Measurements from ENCODE around the gene MYO10. TPM values are rescaled to one million over a fixed set of nuclear protein-coding genes. Genes with fewer than 3 reads are reported as not detected.

Gene MYO10
- polyA plus RNA-seq, 3 donors = 0.23 to 1.1 (median 0.35) TPM

- Histone ChIP-seq H3K9me3 (replicated peaks in 1 of 2; ENCODE audit: control insufficient read depth in 1 of 2, insufficient read depth in 1 of 2, low read length in 2 of 2) (no peaks in the 10 kb centered on the region), H3K4me3 (replicated peaks in 1 of 3; ENCODE audit: low read depth in 2 of 3, low read length in 3 of 3) (no peak overlapping the region), H3K36me3 (replicated peaks in 1 of 2; ENCODE audit: control insufficient read depth in 1 of 2, insufficient read depth in 2 of 2, low read length in 2 of 2) (no peaks in the 10 kb centered on the region), H2AFZ (ENCODE audit: insufficient read depth, low read depth, low read length, poor library complexity, severe bottlenecking) (no peak overlapping the region), H3K9ac (ENCODE audit: insufficient read depth, low read length, poor library complexity, severe bottlenecking) (no peak overlapping the region), H3K4me1 (ENCODE audit: control insufficient read depth in 1 of 2, insufficient read depth in 2 of 2, low read length in 2 of 2) (no peaks in the 10 kb centered on the region), H3K27me3 (ENCODE audit: control insufficient read depth in 2 of 2, insufficient read depth in 2 of 2, low read length in 2 of 2) (no peaks in the 10 kb centered on the region), H3K4me2 (replicated peaks; ENCODE audit: extremely low read depth, low read length, poor library complexity, severe bottlenecking) (no peak overlapping the region), H3K27ac (ENCODE audit: low read depth in 1 of 2, low read length in 2 of 2) (no peak overlapping the region), H4K20me1 (ENCODE audit: insufficient read depth, low read length) (no peaks in the 10 kb centered on the region), H3K79me2 (ENCODE audit: insufficient read depth, low read length) (no peaks in the 10 kb centered on the region)
- Mint-ChIP-seq H3K4me3 (no peak overlapping the region), H3K4me1 (peaks cover 9% of the 10 kb centered on the region), H3K27ac (no peak overlapping the region), H3K27me3 (ENCODE audit: low read depth in 3 of 3) (peaks cover 0 to 2% (median 0%) of the 10 kb centered on the region in 3 donors), H3K9me3 (peaks cover 0 to 2% (median 0%) of the 10 kb centered on the region in 7 donors), H3K36me3 (peaks cover 4 to 11% of the 10 kb centered on the region in 2 donors)
- TF ChIP-seq, protein P1, sequence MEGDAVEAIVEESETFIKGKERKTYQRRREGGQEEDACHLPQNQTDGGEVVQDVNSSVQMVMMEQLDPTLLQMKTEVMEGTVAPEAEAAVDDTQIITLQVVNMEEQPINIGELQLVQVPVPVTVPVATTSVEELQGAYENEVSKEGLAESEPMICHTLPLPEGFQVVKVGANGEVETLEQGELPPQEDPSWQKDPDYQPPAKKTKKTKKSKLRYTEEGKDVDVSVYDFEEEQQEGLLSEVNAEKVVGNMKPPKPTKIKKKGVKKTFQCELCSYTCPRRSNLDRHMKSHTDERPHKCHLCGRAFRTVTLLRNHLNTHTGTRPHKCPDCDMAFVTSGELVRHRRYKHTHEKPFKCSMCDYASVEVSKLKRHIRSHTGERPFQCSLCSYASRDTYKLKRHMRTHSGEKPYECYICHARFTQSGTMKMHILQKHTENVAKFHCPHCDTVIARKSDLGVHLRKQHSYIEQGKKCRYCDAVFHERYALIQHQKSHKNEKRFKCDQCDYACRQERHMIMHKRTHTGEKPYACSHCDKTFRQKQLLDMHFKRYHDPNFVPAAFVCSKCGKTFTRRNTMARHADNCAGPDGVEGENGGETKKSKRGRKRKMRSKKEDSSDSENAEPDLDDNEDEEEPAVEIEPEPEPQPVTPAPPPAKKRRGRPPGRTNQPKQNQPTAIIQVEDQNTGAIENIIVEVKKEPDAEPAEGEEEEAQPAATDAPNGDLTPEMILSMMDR (IDR thresholded peaks at IDR 0.05) = no peak
- DNase-seq = no peak
- intact Hi-C loops (cut with micrococcal nuclease) = no loop called here
- no CpG with 5 or more reads among the region's 4 CpGs for WGBS (ENCODE audit: insufficient coverage)
Measured at GRCh38 chr5:16695779-16696178, 240.3 kb downstream of the MYO10 start.

- Histone ChIP-seq H3K4me2 (replicated peaks; ENCODE audit: extremely low read depth, low read length, poor library complexity, severe bottlenecking) (no peak overlapping the region), H3K9me3 (replicated peaks in 1 of 2; ENCODE audit: control insufficient read depth in 1 of 2, insufficient read depth in 1 of 2, low read length in 2 of 2) (no peaks in the 10 kb centered on the region)
- H3K4me1 Mint-ChIP-seq = no peaks in the 10 kb centered on the region
Measured at GRCh38 chr5:16693879-16694278, 242.2 kb downstream of the MYO10 start.

More at GRCh38 chr5:16693879-16694278, 242.2 kb downstream of the MYO10 start:
- intact Hi-C loops (cut with micrococcal nuclease) = no loop called here
- Mint-ChIP-seq H3K4me3 (no peak overlapping the region), H3K9me3 (peaks cover 0 to 2% (median 0%) of the 10 kb centered on the region in 7 donors), H3K27ac (no peak overlapping the region), H3K36me3 (peaks cover 3 to 11% of the 10 kb centered on the region in 2 donors), H3K27me3 (ENCODE audit: low read depth in 3 of 3) (peaks cover 0 to 2% (median 0%) of the 10 kb centered on the region in 3 donors)
- no peaks in the 10 kb centered on the region for H3K36me3 ChIP-seq (replicated peaks in 1 of 2; ENCODE audit: control insufficient read depth in 1 of 2, insufficient read depth in 2 of 2, low read length in 2 of 2)
- H3K4me3 ChIP-seq (replicated peaks in 1 of 3; ENCODE audit: low read depth in 2 of 3, low read length in 3 of 3) = no peak overlapping the region
- no peak overlapping the region for H2AFZ ChIP-seq (ENCODE audit: insufficient read depth, low read depth, low read length, poor library complexity, severe bottlenecking)
- no peaks in the 10 kb centered on the region for H3K27me3 ChIP-seq (ENCODE audit: control insufficient read depth in 2 of 2, insufficient read depth in 2 of 2, low read length in 2 of 2)
- TF ChIP-seq, protein P1 (IDR thresholded peaks at IDR 0.05) = no peak
- H3K79me2 ChIP-seq (ENCODE audit: insufficient read depth, low read length) = no peaks in the 10 kb centered on the region
- DNase-seq = no peak
- H3K4me1 ChIP-seq (ENCODE audit: control insufficient read depth in 1 of 2, insufficient read depth in 2 of 2, low read length in 2 of 2) = no peaks in the 10 kb centered on the region
- no peaks in the 10 kb centered on the region for H4K20me1 ChIP-seq (ENCODE audit: insufficient read depth, low read length)
- H3K27ac ChIP-seq (ENCODE audit: low read depth in 1 of 2, low read length in 2 of 2) = no peak overlapping the region
- 50% methylated on average over 1 of the region's 2 CpGs for WGBS (ENCODE audit: insufficient coverage)
- H3K9ac ChIP-seq (ENCODE audit: insufficient read depth, low read length, poor library complexity, severe bottlenecking) = no peak overlapping the region
